ENCODE measurements around the gene STX11. TPM values are rescaled to one million over a fixed set of nuclear protein-coding genes. Genes with fewer than 3 reads are reported as not detected.

The STX11 gene
- total RNA-seq, 1 experiment from 2014 or later, result 1.1 TPM

DNA sequence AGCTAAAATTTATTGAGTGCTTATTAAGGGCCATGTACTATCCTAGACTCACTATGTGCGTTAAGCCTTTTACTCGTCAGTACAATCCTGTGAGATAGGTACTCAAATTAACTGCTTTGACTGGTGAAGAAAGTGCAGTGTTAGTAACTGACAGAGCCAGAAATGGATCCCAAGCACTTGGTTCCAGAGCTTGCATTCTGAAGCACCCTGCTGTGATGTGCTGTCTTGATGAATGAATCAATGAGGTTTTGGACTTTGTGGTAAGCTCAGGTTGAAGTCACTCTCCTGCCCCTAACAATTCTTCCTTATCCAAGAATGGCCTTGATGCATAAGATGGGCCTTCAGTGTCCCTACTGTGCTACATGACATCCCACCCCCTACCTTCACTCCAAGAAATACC, 3.7 kb downstream of the STX11 start:
- intact Hi-C loops (cut with micrococcal nuclease), result no loop called here
- Mint-ChIP-seq H3K27me3 (ENCODE audit: insufficient read depth, unreplicated experiment) (no peaks in the 10 kb centered on the region), H3K4me1 (ENCODE audit: insufficient read depth, unreplicated experiment) (peaks cover 19% of the 10 kb centered on the region), H3K36me3 (ENCODE audit: insufficient read depth, unreplicated experiment) (no peaks in the 10 kb centered on the region), H3K9me3 (ENCODE audit: unreplicated experiment) (no peaks in the 10 kb centered on the region), H3K27ac (ENCODE audit: low read depth, unreplicated experiment) (no peak overlapping the region), H3K4me3 (ENCODE audit: unreplicated experiment) (no peak overlapping the region)
- DNase-seq (ENCODE audit: unreplicated experiment), result no peak
- TF ChIP-seq, protein P1, sequence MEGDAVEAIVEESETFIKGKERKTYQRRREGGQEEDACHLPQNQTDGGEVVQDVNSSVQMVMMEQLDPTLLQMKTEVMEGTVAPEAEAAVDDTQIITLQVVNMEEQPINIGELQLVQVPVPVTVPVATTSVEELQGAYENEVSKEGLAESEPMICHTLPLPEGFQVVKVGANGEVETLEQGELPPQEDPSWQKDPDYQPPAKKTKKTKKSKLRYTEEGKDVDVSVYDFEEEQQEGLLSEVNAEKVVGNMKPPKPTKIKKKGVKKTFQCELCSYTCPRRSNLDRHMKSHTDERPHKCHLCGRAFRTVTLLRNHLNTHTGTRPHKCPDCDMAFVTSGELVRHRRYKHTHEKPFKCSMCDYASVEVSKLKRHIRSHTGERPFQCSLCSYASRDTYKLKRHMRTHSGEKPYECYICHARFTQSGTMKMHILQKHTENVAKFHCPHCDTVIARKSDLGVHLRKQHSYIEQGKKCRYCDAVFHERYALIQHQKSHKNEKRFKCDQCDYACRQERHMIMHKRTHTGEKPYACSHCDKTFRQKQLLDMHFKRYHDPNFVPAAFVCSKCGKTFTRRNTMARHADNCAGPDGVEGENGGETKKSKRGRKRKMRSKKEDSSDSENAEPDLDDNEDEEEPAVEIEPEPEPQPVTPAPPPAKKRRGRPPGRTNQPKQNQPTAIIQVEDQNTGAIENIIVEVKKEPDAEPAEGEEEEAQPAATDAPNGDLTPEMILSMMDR (IDR thresholded peaks at IDR 0.05; ENCODE audit: unreplicated experiment), result no peak
- ChIA-PET CTCF (no interaction called here), POLR2A (no interaction called here)
- BruUV-seq (replicated peaks), result no TSS peak

GRCh38 chr6:144155529-144155928, 5.2 kb downstream of the STX11 start:
- DNase-seq (ENCODE audit: unreplicated experiment), result no peak
- no peaks in the 10 kb centered on the region for H3K27me3 Mint-ChIP-seq (ENCODE audit: insufficient read depth, unreplicated experiment)
- TF ChIP-seq, protein P1 (IDR thresholded peaks at IDR 0.05; ENCODE audit: unreplicated experiment), result no peak
- intact Hi-C loops (cut with micrococcal nuclease), result no loop called here
- H3K27ac Mint-ChIP-seq (ENCODE audit: low read depth, unreplicated experiment), result no peak overlapping the region
- no peaks in the 10 kb centered on the region for H3K9me3 Mint-ChIP-seq (ENCODE audit: unreplicated experiment)
- peaks cover 22% of the 10 kb centered on the region for H3K4me1 Mint-ChIP-seq (ENCODE audit: insufficient read depth, unreplicated experiment)
- ChIA-PET CTCF (interaction anchor here (1.4 kb wide), 1 partner anchor 62 kb away, joined by 3 read pairs; no protein-coding TSS in a partner anchor), POLR2A (no interaction called here)
- BruUV-seq (replicated peaks), result no TSS peak
- no peaks in the 10 kb centered on the region for H3K36me3 Mint-ChIP-seq (ENCODE audit: insufficient read depth, unreplicated experiment)
- H3K4me3 Mint-ChIP-seq (ENCODE audit: unreplicated experiment), result no peak overlapping the region

DNA sequence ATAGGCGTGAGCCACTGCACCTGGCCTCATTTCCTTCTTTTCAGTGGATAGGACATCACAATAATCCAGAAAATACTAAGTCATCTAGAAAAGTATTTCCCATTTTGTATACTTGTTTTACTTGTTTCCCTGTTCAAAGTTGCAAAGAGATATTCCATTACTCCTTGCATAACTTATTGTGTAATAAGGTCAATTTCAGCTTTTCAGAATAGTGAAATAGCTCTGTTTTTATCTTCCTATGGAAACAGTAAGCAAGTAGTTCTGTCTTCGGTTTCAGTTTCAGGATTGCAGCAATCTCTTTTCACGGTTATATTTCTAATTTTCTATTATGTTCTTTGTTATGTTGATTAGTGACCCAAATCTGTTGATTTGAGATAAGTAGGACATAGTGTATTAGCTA, 6.0 kb downstream of the STX11 start:
- Mint-ChIP-seq H3K27ac (ENCODE audit: low read depth, unreplicated experiment) (no peak overlapping the region), H3K9me3 (ENCODE audit: unreplicated experiment) (no peaks in the 10 kb centered on the region), H3K4me1 (ENCODE audit: insufficient read depth, unreplicated experiment) (peaks cover 22% of the 10 kb centered on the region), H3K27me3 (ENCODE audit: insufficient read depth, unreplicated experiment) (no peaks in the 10 kb centered on the region), H3K36me3 (ENCODE audit: insufficient read depth, unreplicated experiment) (no peaks in the 10 kb centered on the region), H3K4me3 (ENCODE audit: unreplicated experiment) (no peak overlapping the region)
- ChIA-PET POLR2A (interaction anchor here (0.9 kb wide), 1 partner anchor 61 kb away, joined by 4 read pairs; the partner anchor contains the start of gene SF3B5), CTCF (interaction anchor here (0.6 to 1.4 kb wide), 4 partner anchors 15 to 1294 kb away, joined by 3 read pairs; no protein-coding TSS in a partner anchor)
- no peak for DNase-seq (ENCODE audit: unreplicated experiment)
- intact Hi-C loops (cut with micrococcal nuclease), result no loop called here
- TF ChIP-seq, protein P1 (IDR thresholded peaks at IDR 0.05; ENCODE audit: unreplicated experiment), result no peak
- BruUV-seq (replicated peaks), result no TSS peak

DNA sequence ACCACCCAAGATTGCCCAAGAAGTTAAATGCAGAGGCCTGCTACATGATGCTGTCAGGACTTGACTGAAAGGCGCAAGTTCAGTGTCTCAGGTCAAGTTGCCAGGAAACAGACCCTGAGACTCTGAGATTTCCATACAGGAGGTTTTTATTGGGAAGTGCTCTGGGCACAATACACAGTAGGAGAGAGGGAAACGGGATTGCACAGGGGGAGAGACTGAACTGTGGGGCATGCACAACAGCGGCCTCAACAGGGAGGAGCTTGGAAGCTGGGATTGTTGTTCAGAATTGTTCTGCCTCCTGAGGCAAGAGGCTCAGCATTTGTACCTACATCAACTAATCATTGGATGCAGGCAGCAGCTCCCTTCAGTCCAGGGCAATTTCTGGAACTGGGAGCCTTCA, 6.7 kb downstream of the STX11 start:
- no peak for DNase-seq (ENCODE audit: unreplicated experiment)

More for the DNA sequence above, 6.7 kb downstream of the STX11 start:
- no peaks in the 10 kb centered on the region for H3K27me3 Mint-ChIP-seq (ENCODE audit: insufficient read depth, unreplicated experiment)
- H3K4me3 Mint-ChIP-seq (ENCODE audit: unreplicated experiment), result no peak overlapping the region
- CTCF ChIA-PET, result interaction anchor here (0.6 kb wide), 1 partner anchor 1293 kb away, joined by 3 read pairs; no protein-coding TSS in a partner anchor
- no peaks in the 10 kb centered on the region for H3K36me3 Mint-ChIP-seq (ENCODE audit: insufficient read depth, unreplicated experiment)
- H3K27ac Mint-ChIP-seq (ENCODE audit: low read depth, unreplicated experiment), result no peak overlapping the region
- H3K4me1 Mint-ChIP-seq (ENCODE audit: insufficient read depth, unreplicated experiment), result peaks cover 22% of the 10 kb centered on the region
- TF ChIP-seq, protein P1 (IDR thresholded peaks at IDR 0.05; ENCODE audit: unreplicated experiment), result no peak
- POLR2A ChIA-PET, result interaction anchor here (0.9 kb wide), 1 partner anchor 61 kb away, joined by 4 read pairs; the partner anchor contains the start of gene SF3B5
- H3K9me3 Mint-ChIP-seq (ENCODE audit: unreplicated experiment), result no peaks in the 10 kb centered on the region
- BruUV-seq (replicated peaks), result no TSS peak
- intact Hi-C loops (cut with micrococcal nuclease), result no loop called here
